SK-N-SH treated with all-trans-retinoic acid at 6 μM for 48 hours (cell line): ENCODE measurements around the gene DENND1A.
"Not testable (repeated sequence)": the region's sequence is repeated elsewhere in the genome, so short reads cannot be mapped to it uniquely, and the experiment has no call there.

ENCODE experiments used
- ATAC-seq: fragments of 200-7000 bp; cut with Tn5 transposase; 3 replicates; pipeline ENCODE4 v1.9.1; 2020; ENCODE audit warnings: mild to moderate bottlenecking, moderate library complexity
- BACH2 ChIP-seq: fragments of 250-450 bp; sonication (Bioruptor Pico); IDR thresholded peaks from 2 replicates; pipeline ENCODE4 v1.9.0; 2021; ENCODE audit warnings: mild to moderate bottlenecking, borderline replicate concordance
- CREB5 ChIP-seq: fragments of 250-450 bp; sonication (Bioruptor Pico); IDR thresholded peaks from 2 replicates; pipeline ENCODE4 v1.5.1; 2020; ENCODE audit warnings: low read depth, mild to moderate bottlenecking, moderate library complexity
- GLIS3 ChIP-seq: fragments of 250-450 bp; sonication (Bioruptor Pico); IDR thresholded peaks from 2 replicates; pipeline ENCODE4 v1.5.0; 2020; ENCODE audit warnings: mild to moderate bottlenecking, moderate library complexity
- OSR1 ChIP-seq: fragments of 250-450 bp; sonication (Bioruptor Pico); IDR thresholded peaks from 2 replicates; pipeline ENCODE4 v1.8.0; 2022; ENCODE audit warnings: moderate library complexity, mild to moderate bottlenecking, inconsistent platforms
- POU6F1 ChIP-seq: fragments of 250-450 bp; sonication (Bioruptor Pico); IDR thresholded peaks from 2 replicates; pipeline ENCODE4 v1.8.0; 2021; ENCODE audit warnings: low read depth, mild to moderate bottlenecking, moderate library complexity, borderline replicate concordance
- PPARA ChIP-seq: fragments of 250-450 bp; sonication (Bioruptor Pico); IDR thresholded peaks from 2 replicates; pipeline ENCODE4 v1.5.0; 2020; ENCODE audit warnings: mild to moderate bottlenecking, borderline replicate concordance
- SNAI2 ChIP-seq: fragments of 250-450 bp; sonication (Bioruptor Pico); IDR thresholded peaks from 2 replicates; pipeline ENCODE4 v1.5.0; 2020; ENCODE audit warnings: mild to moderate bottlenecking, moderate library complexity
- TCF4 ChIP-seq: fragments of 250-450 bp; sonication (Bioruptor Pico); IDR thresholded peaks from 2 replicates; pipeline ENCODE4 v1.8.0; 2021; ENCODE audit warnings: mild to moderate bottlenecking, moderate library complexity, borderline replicate concordance
- TOX ChIP-seq: fragments of 250-450 bp; sonication (Bioruptor Pico); IDR thresholded peaks from 2 replicates; pipeline ENCODE4 v1.8.0; 2021; ENCODE audit warnings: mild to moderate bottlenecking, moderate library complexity, borderline replicate concordance
- ZC3H10 ChIP-seq: fragments of 250-450 bp; sonication (Bioruptor Pico); IDR thresholded peaks from 2 replicates; pipeline ENCODE4 v1.5.1; 2021; ENCODE audit warnings: mild to moderate bottlenecking, moderate library complexity
- ZNF565 ChIP-seq: fragments of 450-650 bp; formaldehyde crosslinking; conservative IDR thresholded peaks from 2 replicates; pipeline ENCODE4 v1.5.0; 2020; ENCODE audit warnings: low read depth, mild to moderate bottlenecking, moderate library complexity
- ZNF8 ChIP-seq: fragments of 450-650 bp; formaldehyde crosslinking; IDR thresholded peaks from 2 replicates; pipeline ENCODE4 v1.5.0; 2020; ENCODE audit warnings: mild to moderate bottlenecking, moderate library complexity
- TF ChIP-seq, protein P1 (sequence below): fragments of 250-450 bp; sonication (Bioruptor Pico); IDR thresholded peaks from 2 replicates; pipeline ENCODE4 v1.5.0; 2020; ENCODE audit warnings: mild to moderate bottlenecking, moderate library complexity
- TF ChIP-seq, protein P2 (sequence below): fragments of 250-450 bp; sonication (Bioruptor Pico); IDR thresholded peaks from 2 replicates; pipeline ENCODE4 v1.8.0; 2020; ENCODE audit warnings: mild to moderate bottlenecking, moderate library complexity, borderline replicate concordance
- TF ChIP-seq, protein P3 (sequence below): fragments of 250-450 bp; sonication (Bioruptor Pico); IDR thresholded peaks from 2 replicates; pipeline ENCODE4 v1.5.1; 2021; ENCODE audit warnings: mild to moderate bottlenecking, moderate library complexity

DENND1A gene

DNA sequence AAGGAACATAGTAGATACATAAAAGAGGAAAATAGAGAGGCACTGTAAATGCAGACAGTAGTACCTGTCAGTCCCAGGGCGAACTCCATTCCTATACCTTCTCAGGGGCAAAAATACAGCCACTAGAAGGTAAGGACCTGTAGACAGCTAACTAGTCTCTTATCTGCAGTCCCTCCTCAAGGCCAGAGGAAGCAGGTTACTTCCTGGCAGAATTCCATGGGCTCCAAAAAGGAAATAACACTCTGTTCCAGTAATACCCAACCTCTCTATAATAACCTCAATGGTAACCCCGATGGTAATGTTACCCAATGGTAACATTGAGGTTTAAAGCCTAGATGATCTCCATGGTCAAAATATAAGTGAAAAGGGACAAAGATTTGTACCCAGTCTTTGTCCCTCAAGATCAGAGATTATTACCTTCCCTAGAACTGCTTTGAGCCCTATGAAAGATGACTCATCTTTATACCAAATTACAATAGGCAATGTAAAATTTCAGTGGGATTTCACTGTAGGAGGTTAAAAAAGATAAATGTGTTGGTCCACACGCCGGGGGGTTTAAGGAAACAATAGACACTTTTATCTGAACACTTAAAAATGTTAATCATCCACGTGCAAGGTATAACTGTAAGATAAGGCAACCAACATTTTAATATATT, 113.0 kb downstream of the DENND1A start (continued):
- TF ChIP-seq, protein P1, sequence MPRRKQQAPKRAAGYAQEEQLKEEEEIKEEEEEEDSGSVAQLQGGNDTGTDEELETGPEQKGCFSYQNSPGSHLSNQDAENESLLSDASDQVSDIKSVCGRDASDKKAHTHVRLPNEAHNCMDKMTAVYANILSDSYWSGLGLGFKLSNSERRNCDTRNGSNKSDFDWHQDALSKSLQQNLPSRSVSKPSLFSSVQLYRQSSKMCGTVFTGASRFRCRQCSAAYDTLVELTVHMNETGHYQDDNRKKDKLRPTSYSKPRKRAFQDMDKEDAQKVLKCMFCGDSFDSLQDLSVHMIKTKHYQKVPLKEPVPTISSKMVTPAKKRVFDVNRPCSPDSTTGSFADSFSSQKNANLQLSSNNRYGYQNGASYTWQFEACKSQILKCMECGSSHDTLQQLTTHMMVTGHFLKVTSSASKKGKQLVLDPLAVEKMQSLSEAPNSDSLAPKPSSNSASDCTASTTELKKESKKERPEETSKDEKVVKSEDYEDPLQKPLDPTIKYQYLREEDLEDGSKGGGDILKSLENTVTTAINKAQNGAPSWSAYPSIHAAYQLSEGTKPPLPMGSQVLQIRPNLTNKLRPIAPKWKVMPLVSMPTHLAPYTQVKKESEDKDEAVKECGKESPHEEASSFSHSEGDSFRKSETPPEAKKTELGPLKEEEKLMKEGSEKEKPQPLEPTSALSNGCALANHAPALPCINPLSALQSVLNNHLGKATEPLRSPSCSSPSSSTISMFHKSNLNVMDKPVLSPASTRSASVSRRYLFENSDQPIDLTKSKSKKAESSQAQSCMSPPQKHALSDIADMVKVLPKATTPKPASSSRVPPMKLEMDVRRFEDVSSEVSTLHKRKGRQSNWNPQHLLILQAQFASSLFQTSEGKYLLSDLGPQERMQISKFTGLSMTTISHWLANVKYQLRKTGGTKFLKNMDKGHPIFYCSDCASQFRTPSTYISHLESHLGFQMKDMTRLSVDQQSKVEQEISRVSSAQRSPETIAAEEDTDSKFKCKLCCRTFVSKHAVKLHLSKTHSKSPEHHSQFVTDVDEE (CRISPR knock-in tag), result no peak

DNA sequence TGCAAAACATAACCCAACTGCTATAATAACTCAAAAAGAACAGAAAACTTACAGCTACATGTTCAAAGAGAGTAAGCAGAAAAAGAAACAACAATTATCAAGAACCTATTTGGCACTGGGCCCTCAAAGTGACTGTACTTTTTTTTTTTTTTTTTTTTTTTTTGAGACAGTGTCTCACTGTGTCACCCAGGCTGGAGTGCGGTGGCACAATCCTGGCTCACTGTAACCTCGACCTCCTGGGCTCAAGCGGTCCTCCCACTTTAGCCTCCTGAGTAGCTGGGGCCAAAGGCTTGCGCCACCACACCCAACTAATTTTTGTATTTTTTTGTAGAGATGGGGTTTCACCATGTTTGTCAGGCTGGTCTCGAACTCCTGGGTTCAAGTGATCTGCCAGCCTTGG, 114.1 kb downstream of the DENND1A start:
- not testable (repeated sequence) for ATAC-seq

GRCh38 chr9:123814496-123814895, 115.4 kb downstream of the DENND1A start:
- TF ChIP-seq POU6F1, result no peak
- ATAC-seq, result no peak

DNA sequence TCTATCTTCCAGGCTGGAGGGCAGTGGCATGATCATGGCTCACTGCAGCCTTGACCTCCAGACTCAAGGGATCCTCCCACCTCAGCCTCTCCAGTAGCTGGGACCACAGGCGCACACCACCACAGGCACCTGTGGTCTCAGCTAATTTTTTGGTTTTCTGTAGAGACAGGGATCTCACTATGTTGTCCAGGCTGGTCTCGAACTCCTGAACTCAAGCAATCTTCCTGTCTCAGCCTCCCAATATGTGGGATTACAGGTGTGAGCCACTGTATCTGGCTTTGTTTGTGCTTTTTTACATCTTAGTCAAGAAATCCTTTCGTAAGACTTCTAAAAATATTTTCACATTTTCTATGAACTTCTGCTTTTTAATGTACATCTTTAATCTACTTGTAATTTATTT, 116.9 kb downstream of the DENND1A start:
- ATAC-seq, result no peak
- TF ChIP-seq, protein P2, sequence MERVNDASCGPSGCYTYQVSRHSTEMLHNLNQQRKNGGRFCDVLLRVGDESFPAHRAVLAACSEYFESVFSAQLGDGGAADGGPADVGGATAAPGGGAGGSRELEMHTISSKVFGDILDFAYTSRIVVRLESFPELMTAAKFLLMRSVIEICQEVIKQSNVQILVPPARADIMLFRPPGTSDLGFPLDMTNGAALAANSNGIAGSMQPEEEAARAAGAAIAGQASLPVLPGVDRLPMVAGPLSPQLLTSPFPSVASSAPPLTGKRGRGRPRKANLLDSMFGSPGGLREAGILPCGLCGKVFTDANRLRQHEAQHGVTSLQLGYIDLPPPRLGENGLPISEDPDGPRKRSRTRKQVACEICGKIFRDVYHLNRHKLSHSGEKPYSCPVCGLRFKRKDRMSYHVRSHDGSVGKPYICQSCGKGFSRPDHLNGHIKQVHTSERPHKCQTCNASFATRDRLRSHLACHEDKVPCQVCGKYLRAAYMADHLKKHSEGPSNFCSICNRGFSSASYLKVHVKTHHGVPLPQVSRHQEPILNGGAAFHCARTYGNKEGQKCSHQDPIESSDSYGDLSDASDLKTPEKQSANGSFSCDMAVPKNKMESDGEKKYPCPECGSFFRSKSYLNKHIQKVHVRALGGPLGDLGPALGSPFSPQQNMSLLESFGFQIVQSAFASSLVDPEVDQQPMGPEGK (CRISPR knock-in tag), result no peak
- TF ChIP-seq PPARA (CRISPR knock-in tag) (no peak), ZC3H10 (CRISPR knock-in tag) (no peak), GLIS3 (CRISPR knock-in tag) (no peak), POU6F1 (no peak), TOX (no peak), ZNF565 (no peak), ZNF8 (CRISPR knock-in tag) (no peak), SNAI2 (CRISPR knock-in tag) (no peak), OSR1 (CRISPR knock-in tag) (no peak), BACH2 (no peak), TCF4 (CRISPR knock-in tag) (no peak), CREB5 (no peak)
- TF ChIP-seq, protein P1 (CRISPR knock-in tag), result no peak
- TF ChIP-seq, protein P3, sequence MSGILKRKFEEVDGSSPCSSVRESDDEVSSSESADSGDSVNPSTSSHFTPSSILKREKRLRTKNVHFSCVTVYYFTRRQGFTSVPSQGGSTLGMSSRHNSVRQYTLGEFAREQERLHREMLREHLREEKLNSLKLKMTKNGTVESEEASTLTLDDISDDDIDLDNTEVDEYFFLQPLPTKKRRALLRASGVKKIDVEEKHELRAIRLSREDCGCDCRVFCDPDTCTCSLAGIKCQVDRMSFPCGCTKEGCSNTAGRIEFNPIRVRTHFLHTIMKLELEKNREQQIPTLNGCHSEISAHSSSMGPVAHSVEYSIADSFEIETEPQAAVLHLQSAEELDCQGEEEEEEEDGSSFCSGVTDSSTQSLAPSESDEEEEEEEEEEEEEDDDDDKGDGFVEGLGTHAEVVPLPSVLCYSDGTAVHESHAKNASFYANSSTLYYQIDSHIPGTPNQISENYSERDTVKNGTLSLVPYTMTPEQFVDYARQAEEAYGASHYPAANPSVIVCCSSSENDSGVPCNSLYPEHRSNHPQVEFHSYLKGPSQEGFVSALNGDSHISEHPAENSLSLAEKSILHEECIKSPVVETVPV, result no peak
- TF ChIP-seq, all 23 proteins: peak for 0
